T-cell (primary cell): Measurements from ENCODE around the gene ZBTB17. TPM values are rescaled to one million over a fixed set of nuclear protein-coding genes. Genes with fewer than 3 reads are reported as not detected.

ENCODE experiments used
- ATAC-seq, 4 experiments: fragments of 200-7000 bp in 3 of 4; fragments of 150-1000 bp in 1 of 4; cut with Tn5 transposase; replicated peaks in 1 of 4; 1 replicate in 3 of 4; 2 replicates in 1 of 4; pipeline ENCODE4 v1.10.0; 2021; ENCODE audit warnings: moderate library complexity in 3 of 4, mild to moderate bottlenecking in 2 of 4, moderate number of reproducible peaks in 1 of 4
- CTCF ChIA-PET, 2 donors: fragments of 300-600 bp; sonication (Branson Sonifier 250); formaldehyde crosslinking; loops; one replicate each; lab custom pipeline; 2022; ENCODE audit warnings: antibody characterized with exemption in 2 of 2; lab: Charles Lee
- POLR2A ChIA-PET, 2 donors: fragments of 300-600 bp; sonication (Branson Sonifier 250); formaldehyde crosslinking; loops; one replicate each; lab custom pipeline; 2022; ENCODE audit warnings: antibody characterized with exemption in 2 of 2; lab: Charles Lee
- DNase-seq, 35 experiments: peaks; one replicate each; pipeline versions ENCODE4 v3.0.0 to v3.0.0-alpha.2; 2013 to 2023
- H3K27ac ChIP-seq: one replicate; pipeline ENCODE4 v1.5.1; 2013; ENCODE audit warnings: low read length
- H3K27me3 ChIP-seq, 2 experiments: replicated peaks in 1 of 2; 1 replicate in 1 of 2; 2 replicates in 1 of 2; pipeline versions ENCODE4 v1.6.1 to v1.7.0; 2013; ENCODE audit warnings: low read length in 1 of 2, mixed read lengths in 1 of 2; ENCODE audit not compliant: control insufficient read depth in 2 of 2, insufficient read depth in 2 of 2; ENCODE audit errors: extremely low read depth in 1 of 2
- H3K36me3 ChIP-seq, 2 donors: 1 replicate in 1 of 2; 2 replicates in 1 of 2; pipeline versions ENCODE4 v1.6.1 to v1.7.0; 2013; ENCODE audit warnings: low read length in 1 of 2; ENCODE audit not compliant: control insufficient read depth in 2 of 2, insufficient read depth in 1 of 2; ENCODE audit errors: extremely low read depth in 1 of 2
- H3K4me1 ChIP-seq, 2 experiments: 1 replicate in 1 of 2; 2 replicates in 1 of 2; pipeline versions ENCODE4 v1.6.1 to v1.7.0; 2013; ENCODE audit warnings: low read length in 2 of 2, mixed read lengths in 1 of 2; ENCODE audit not compliant: insufficient read depth in 2 of 2, control insufficient read depth in 1 of 2; ENCODE audit errors: extremely low read depth in 1 of 2
- H3K4me3 ChIP-seq, 2 donors: 1 replicate in 1 of 2; 2 replicates in 1 of 2; pipeline versions ENCODE4 v1.5.1 to v1.7.0; 2013; ENCODE audit warnings: mild to moderate bottlenecking in 2 of 2, low read length in 1 of 2, moderate library complexity in 1 of 2; ENCODE audit not compliant: control insufficient read depth in 1 of 2; ENCODE audit errors: extremely low read depth in 1 of 2
- H3K9me3 ChIP-seq: 2 replicates; pipeline ENCODE4 v1.7.0; 2013
- H3K27ac Mint-ChIP-seq, 2 donors: one replicate each; pipeline ENCODE4 v1.8.0; 2020 to 2021; ENCODE audit warnings: mild to moderate bottlenecking in 2 of 2, mixed read lengths in 2 of 2
- H3K27me3 Mint-ChIP-seq, 2 donors: one replicate each; pipeline ENCODE4 v1.8.0; 2021 to 2022; ENCODE audit warnings: mixed read lengths in 2 of 2
- H3K36me3 Mint-ChIP-seq: one replicate; pipeline ENCODE4 v1.8.0; 2021; ENCODE audit warnings: mixed read lengths
- H3K4me1 Mint-ChIP-seq, 3 donors: one replicate each; pipeline ENCODE4 v1.8.0; 2020 to 2022; ENCODE audit warnings: mixed read lengths in 3 of 3, mild to moderate bottlenecking in 1 of 3
- H3K4me3 Mint-ChIP-seq, 3 donors: one replicate each; pipeline ENCODE4 v1.8.0; 2020 to 2022; ENCODE audit warnings: mild to moderate bottlenecking in 3 of 3, mixed read lengths in 3 of 3, moderate library complexity in 3 of 3
- H3K9me3 Mint-ChIP-seq, 3 donors: one replicate each; pipeline ENCODE4 v1.8.0; 2020 to 2022; ENCODE audit warnings: mixed read lengths in 3 of 3
- WGBS: methylation state at CpG from one replicate; pipeline ENCODE4 v1.1.5; 2013; ENCODE audit warnings: missing lambda C conversion rate; ENCODE audit not compliant: insufficient coverage; 5-methylcytosine and 5-hydroxymethylcytosine counted together
- total RNA-seq, 35 experiments: library from RNA in 6 of 35; stranded (reverse) in 6 of 35; fragments of 120-200 nt in 1 of 35; gene quantifications; one replicate each; pipeline versions ENCODE4 v1.2.1 to v1.2.4 and lab custom pipeline; 2013 to 2026

The ZBTB17 gene
- total RNA-seq, 5 donors from 2014 or later (not counting 1 experiment from before 2014, with no cell fraction given): 66.6 to 82.6 (median 78.3) TPM

GRCh38 chr1:15969321-15969880 lies 6.5 kb downstream of the ZBTB17 start:
- Mint-ChIP-seq H3K27ac (no peak overlapping the region), H3K9me3 (no peaks in the 10 kb centered on the region), H3K36me3 (peaks cover 41% of the 10 kb centered on the region), H3K4me1 (peaks cover 62 to 71% (median 69%) of the 10 kb centered on the region in 3 donors), H3K4me3 (no peak overlapping the region), H3K27me3 (no peaks in the 10 kb centered on the region)
- Histone ChIP-seq H3K36me3 (peaks cover 9 to 37% of the 10 kb centered on the region in 2 donors), H3K9me3 (no peaks in the 10 kb centered on the region), H3K4me3 (no peak overlapping the region), H3K27ac (no peak overlapping the region), H3K4me1 (peaks cover 0 to 42% of the 10 kb centered on the region in 2 experiments), H3K27me3 (no peaks in the 10 kb centered on the region)
- ChIA-PET POLR2A (interaction anchor here in 1 of 2 donors (0.7 kb wide), 1 partner anchor 12 kb away, joined by 3 read pairs; no protein-coding TSS in a partner anchor), CTCF (no interaction called here)
- ATAC-seq: no peak
- WGBS: 97% methylated on average over 12 of the region's 13 CpGs
- DNase-seq: no peak

DNA sequence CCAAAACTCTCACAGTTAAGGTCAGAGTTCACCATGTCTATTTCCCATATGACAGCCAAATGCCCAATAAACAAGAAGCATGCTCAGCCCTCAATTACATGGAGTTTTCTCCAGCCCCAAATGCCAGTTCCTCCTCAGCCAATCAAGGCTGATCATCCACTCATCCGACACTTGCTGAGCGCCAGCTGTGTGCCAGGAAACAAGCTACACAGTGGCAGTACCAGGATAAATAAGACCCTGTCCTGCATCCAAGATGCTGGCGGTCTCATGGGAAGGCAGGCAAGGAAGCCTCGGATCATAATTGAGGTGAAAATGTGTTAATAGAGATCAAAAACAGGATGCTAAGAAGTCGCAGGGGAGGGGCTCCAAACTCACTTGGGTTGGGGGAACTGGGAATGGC lies 7.7 kb downstream of the ZBTB17 start:
- no peaks in the 10 kb centered on the region for H3K9me3 ChIP-seq
- H3K27me3 ChIP-seq: no peaks in the 10 kb centered on the region
- H3K27ac ChIP-seq: no peak overlapping the region
- no peak overlapping the region for H3K27ac Mint-ChIP-seq
- H3K4me3 ChIP-seq: no peak overlapping the region
- ChIA-PET POLR2A (no interaction called here), CTCF (interaction anchor here in 1 of 2 donors (0.9 kb wide), 1 partner anchor 17 kb away, joined by 3 read pairs; no protein-coding TSS in a partner anchor)
- no peaks in the 10 kb centered on the region for H3K9me3 Mint-ChIP-seq
- DNase-seq (no peak), ATAC-seq (no peak)
- peaks cover 9 to 37% of the 10 kb centered on the region in 2 donors for H3K36me3 ChIP-seq
- H3K4me1 Mint-ChIP-seq: peaks cover 67 to 75% (median 72%) of the 10 kb centered on the region in 3 donors
- no peaks in the 10 kb centered on the region for H3K27me3 Mint-ChIP-seq
- peaks cover 0 to 43% of the 10 kb centered on the region in 2 experiments for H3K4me1 ChIP-seq
- 100% methylated on average over 4 of the region's 5 CpGs for WGBS
- H3K4me3 Mint-ChIP-seq: no peak overlapping the region
- H3K36me3 Mint-ChIP-seq: peaks cover 39% of the 10 kb centered on the region

DNA sequence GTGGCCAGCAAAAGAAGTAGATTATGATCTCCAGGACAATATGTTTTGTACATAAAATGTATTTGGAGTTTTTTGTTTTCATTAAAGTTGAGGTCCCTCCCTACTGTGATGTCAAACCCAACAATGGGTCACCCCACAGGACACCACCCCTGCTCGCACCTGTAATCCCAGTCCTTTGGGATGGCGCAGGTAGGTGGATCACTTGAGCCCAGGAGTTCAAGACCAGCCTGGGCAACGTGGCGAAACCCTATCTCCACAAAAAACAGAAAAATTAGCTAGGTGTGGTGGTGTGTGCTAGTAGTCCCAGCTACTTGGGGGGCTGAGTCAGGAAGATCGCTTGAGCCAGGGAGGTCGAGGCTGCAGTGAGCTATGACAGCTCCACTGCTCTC lies 9.0 kb downstream of the ZBTB17 start:
- Histone ChIP-seq H3K27ac (no peak overlapping the region), H3K4me1 (peaks cover 0 to 42% of the 10 kb centered on the region in 2 experiments), H3K9me3 (no peaks in the 10 kb centered on the region), H3K27me3 (no peaks in the 10 kb centered on the region), H3K4me3 (no peak overlapping the region), H3K36me3 (peaks cover 6 to 27% of the 10 kb centered on the region in 2 donors)
- no peaks in the 10 kb centered on the region for H3K9me3 Mint-ChIP-seq
- ATAC-seq (no peak), DNase-seq (no peak)
- H3K4me1 Mint-ChIP-seq: peaks cover 56 to 68% (median 66%) of the 10 kb centered on the region in 3 donors
- WGBS: no CpG with 5 or more reads among the region's 6 CpGs
- CTCF ChIA-PET: no interaction called here
- no peaks in the 10 kb centered on the region for H3K27me3 Mint-ChIP-seq
- peak overlapping the region in 2 of 3 donors; percentile 17 to 68 for H3K4me3 Mint-ChIP-seq
- peak overlapping the region; percentile 19 to 55 for H3K27ac Mint-ChIP-seq
- POLR2A ChIA-PET: no interaction called here
- H3K36me3 Mint-ChIP-seq: peaks cover 28% of the 10 kb centered on the region

GRCh38 chr1:15966081-15966955 lies 9.6 kb downstream of the ZBTB17 start:
- WGBS: 3% methylated on average over 11 of the region's 18 CpGs
- Histone ChIP-seq H3K27ac (peak overlapping the region; percentile 43), H3K4me3 (peak overlapping the region in 1 of 2 donors; percentile 8), H3K27me3 (no peaks in the 10 kb centered on the region), H3K9me3 (no peaks in the 10 kb centered on the region), H3K4me1 (peaks cover 0 to 42% of the 10 kb centered on the region in 2 experiments), H3K36me3 (peaks cover 6 to 22% of the 10 kb centered on the region in 2 donors)
- POLR2A ChIA-PET: interaction anchor here in 1 of 2 donors (0.8 kb wide), 1 partner anchor 133 kb away, joined by 3 read pairs; no protein-coding TSS in a partner anchor
- CTCF ChIA-PET: no interaction called here
- DNase-seq (peak in 27 of 35 experiments; percentile 11 to 64 (median 25)), ATAC-seq (peak; percentile 59 to 78 (median 74))
- Mint-ChIP-seq H3K4me1 (peaks cover 56 to 70% (median 67%) of the 10 kb centered on the region in 3 donors), H3K36me3 (peaks cover 30% of the 10 kb centered on the region), H3K9me3 (no peaks in the 10 kb centered on the region), H3K27ac (peak overlapping the region; percentile 84 to 90), H3K4me3 (peak overlapping the region; percentile 60 to 68 (median 68)), H3K27me3 (no peaks in the 10 kb centered on the region)

- Mint-ChIP-seq H3K9me3 (no peaks in the 10 kb centered on the region), H3K4me1 (peaks cover 67 to 75% (median 70%) of the 10 kb centered on the region in 3 donors), H3K4me3 (peak overlapping the region; percentile 60 to 68 (median 68)), H3K36me3 (peaks cover 26% of the 10 kb centered on the region), H3K27ac (peak overlapping the region; percentile 84 to 90), H3K27me3 (no peaks in the 10 kb centered on the region)
- Histone ChIP-seq H3K27me3 (no peaks in the 10 kb centered on the region), H3K4me1 (peaks cover 0 to 42% of the 10 kb centered on the region in 2 experiments), H3K36me3 (peaks cover 6 to 22% of the 10 kb centered on the region in 2 donors), H3K9me3 (no peaks in the 10 kb centered on the region), H3K4me3 (no peak overlapping the region), H3K27ac (peak overlapping the region; percentile 4)
- WGBS: 8% methylated on average over 4 of the region's 7 CpGs
- DNase-seq (no peak), ATAC-seq (no peak)
- ChIA-PET CTCF (no interaction called here), POLR2A (interaction anchor here in 1 of 2 donors (0.8 kb wide), 1 partner anchor 132 kb away, joined by 3 read pairs; no protein-coding TSS in a partner anchor)
Observed at GRCh38 chr1:15965228-15965767, 10.6 kb downstream of the ZBTB17 start.
